ENCODE measurements around the gene ADARB1.

ADARB1 gene

GRCh38 chr21:45167796-45168222, 93.4 kb downstream of the ADARB1 start:
- TF ChIP-seq ZFX (IDR thresholded peaks at IDR 0.05; ENCODE audit: borderline replicate concordance): no peak
- TF ChIP-seq CTCF (IDR thresholded peaks at IDR 0.05): no peak
- H3K27ac ChIP-seq: no peak overlapping the region

GRCh38 chr21:45168522-45168921, 94.1 kb downstream of the ADARB1 start:
- no peak overlapping the region for H3K27ac ChIP-seq
- TF ChIP-seq ZFX (IDR thresholded peaks at IDR 0.05; ENCODE audit: borderline replicate concordance): no peak
- no peak for TF ChIP-seq CTCF (IDR thresholded peaks at IDR 0.05)

- TF ChIP-seq ZFX (IDR thresholded peaks at IDR 0.05; ENCODE audit: borderline replicate concordance): no peak
- no peak for TF ChIP-seq CTCF (IDR thresholded peaks at IDR 0.05)
- no peak overlapping the region for H3K27ac ChIP-seq
Observed at GRCh38 chr21:45169001-45169400, 94.6 kb downstream of the ADARB1 start.

- H3K27ac ChIP-seq: no peak overlapping the region
Observed at GRCh38 chr21:45169682-45170081, 95.3 kb downstream of the ADARB1 start.

GRCh38 chr21:45170987-45171386, 96.6 kb downstream of the ADARB1 start:
- no peak overlapping the region for H3K27ac ChIP-seq
- TF ChIP-seq CTCF (IDR thresholded peaks at IDR 0.05) (no peak), ZFX (IDR thresholded peaks at IDR 0.05; ENCODE audit: borderline replicate concordance) (no peak)

More at GRCh38 chr21:45169682-45170081, 95.3 kb downstream of the ADARB1 start:
- TF ChIP-seq CTCF (IDR thresholded peaks at IDR 0.05) (no peak), ZFX (IDR thresholded peaks at IDR 0.05; ENCODE audit: borderline replicate concordance) (no peak)

GRCh38 chr21:45172420-45172819, 98.0 kb downstream of the ADARB1 start:
- TF ChIP-seq ZFX (IDR thresholded peaks at IDR 0.05; ENCODE audit: borderline replicate concordance): no peak
- TF ChIP-seq CTCF (IDR thresholded peaks at IDR 0.05): no peak

GRCh38 chr21:45175326-45176095, 101.1 kb downstream of the ADARB1 start:
- TF ChIP-seq CTCF (IDR thresholded peaks at IDR 0.05): no peak
- no peak for TF ChIP-seq ZFX (IDR thresholded peaks at IDR 0.05; ENCODE audit: borderline replicate concordance)
- H3K27ac ChIP-seq: no peak overlapping the region

More at GRCh38 chr21:45172420-45172819, 98.0 kb downstream of the ADARB1 start:
- H3K27ac ChIP-seq: no peak overlapping the region

Data from 22Rv1 (cell line).